Measurements from ENCODE around the gene PSAT1. TPM values are rescaled to one million over a fixed set of nuclear protein-coding genes. Genes with fewer than 3 reads are reported as not detected.

PSAT1 gene
- total and polyA plus RNA-seq, 2 of the 13 experiments (the other 11 are each of a cell fraction or from before 2014, with no cell fraction given), result 135 to 229 TPM

Other genes with a start within 250 kb of the PSAT1 start
- gene CEP78, start 61.0 kb upstream of the PSAT1 start, total RNA-seq (2016; rRNA removed; fragmentation: Illumina TruSeq; extraction: Trizol), result 30.8 and 38.3 TPM in 2 replicates
- gene CEP78, start 61.0 kb upstream of the PSAT1 start, polyA plus RNA-seq (2011; rRNA removed), result 4.0 and 5.1 TPM in 2 replicates

Data from HepG2 (cell line).